ENCODE measurements around the gene FAM13C. TPM values are rescaled to one million over a fixed set of nuclear protein-coding genes. Genes with fewer than 3 reads are reported as not detected.

FAM13C gene
- total and polyA plus RNA-seq, 2 of the 13 experiments (the other 11 are each of a cell fraction or from before 2014, with no cell fraction given), result 0.07 to 0.26 TPM

DNA sequence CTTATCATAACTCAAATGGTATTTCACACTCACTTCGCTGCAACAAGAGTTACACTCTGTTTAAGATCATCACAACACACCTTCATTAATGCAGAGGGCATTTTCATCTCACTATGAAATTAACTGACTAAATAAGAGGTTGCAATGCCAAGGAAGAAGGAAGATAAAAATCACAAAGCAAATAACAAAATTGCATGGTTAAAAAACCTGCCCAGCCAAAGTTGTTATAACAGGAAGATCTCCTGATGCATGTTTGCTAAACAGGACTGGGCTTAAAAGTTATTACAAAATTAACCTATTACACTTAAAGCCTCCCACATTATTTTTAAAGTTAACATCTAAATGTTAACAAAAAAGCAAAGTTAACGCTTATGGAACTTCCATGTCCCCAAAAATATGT is 11.8 kb downstream of the FAM13C start:
- no peaks in the 10 kb centered on the region for H3K4me1 ChIP-seq (ENCODE audit: insufficient read depth, low read length)
- H3K9me3 ChIP-seq (ENCODE audit: low read length), result no peaks in the 10 kb centered on the region
- BruUV-seq (replicated peaks), result no TSS peak
- 70% methylated on average over 2 of the region's 2 CpGs for WGBS (ENCODE audit: low lambda C conversion rate)
- ChIA-PET POLR2A (no interaction called here), CTCF (ENCODE audit: low intra/inter-chr PET ratio, low total read pairs) (no interaction called here)
- intact Hi-C loops (cut with micrococcal nuclease; ENCODE audit: unreplicated experiment), result no loop called here
- H3K4me2 ChIP-seq (ENCODE audit: low read depth, low read length), result no peak overlapping the region
- ATAC-seq (no peak), DNase-seq (ENCODE audit: low spot score) (no peak), FAIRE-seq (no peak)
- TF ChIP-seq ZNF672 (CRISPR knock-in tag; IDR thresholded peaks at IDR 0.05) (no peak), SMAD9 (CRISPR knock-in tag; IDR thresholded peaks at IDR 0.05) (no peak), TGIF2 (CRISPR knock-in tag; IDR thresholded peaks at IDR 0.05) (no peak), EEA1 (CRISPR knock-in tag; IDR thresholded peaks at IDR 0.05; ENCODE audit: borderline replicate concordance) (no peak), RFXANK (CRISPR knock-in tag; IDR thresholded peaks at IDR 0.05) (no peak), ISL2 (CRISPR knock-in tag; IDR thresholded peaks at IDR 0.05) (no peak), PAX8 (CRISPR knock-in tag; IDR thresholded peaks at IDR 0.05; ENCODE audit: borderline replicate concordance) (no peak), SALL2 (CRISPR knock-in tag; IDR thresholded peaks at IDR 0.05) (no peak), RORA (CRISPR knock-in tag; IDR thresholded peaks at IDR 0.05) (no peak), ZNF605 (CRISPR knock-in tag; IDR thresholded peaks at IDR 0.05) (no peak), ZNF451 (CRISPR knock-in tag; IDR thresholded peaks at IDR 0.05) (no peak), ERF (CRISPR knock-in tag; IDR thresholded peaks at IDR 0.05) (no peak), NCOA1 (CRISPR knock-in tag; IDR thresholded peaks at IDR 0.05) (no peak), RBM22 (optimal IDR thresholded peaks at IDR 0.05; ENCODE audit: low read length) (no peak), ZNF253 (CRISPR knock-in tag; IDR thresholded peaks at IDR 0.05; ENCODE audit: borderline replicate concordance) (no peak)
- TF ChIP-seq, protein P1, sequence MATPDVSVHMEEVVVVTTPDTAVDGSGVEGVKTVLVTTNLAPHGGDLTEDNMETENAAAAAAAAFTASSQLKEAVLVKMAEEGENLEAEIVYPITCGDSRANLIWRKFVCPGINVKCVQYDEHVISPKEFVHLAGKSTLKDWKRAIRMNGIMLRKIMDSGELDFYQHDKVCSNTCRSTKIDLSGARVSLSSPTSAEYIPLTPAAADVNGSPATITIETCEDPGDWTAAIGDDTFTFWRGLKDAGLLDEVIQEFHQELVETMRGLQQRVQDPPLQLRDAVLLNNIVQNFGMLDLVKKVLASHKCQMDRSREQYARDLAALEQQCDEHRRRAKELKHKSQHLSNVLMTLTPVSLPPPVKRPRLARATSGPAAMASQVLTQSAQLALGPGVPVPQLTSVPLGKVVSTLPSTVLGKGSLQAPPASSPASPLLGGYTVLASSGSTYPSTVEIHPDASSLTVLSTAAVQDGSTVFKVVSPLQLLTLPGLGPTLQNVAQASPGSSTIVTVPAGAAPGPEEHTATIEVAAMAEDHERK (CRISPR knock-in tag; IDR thresholded peaks at IDR 0.05; ENCODE audit: low read depth), result no peak
- TF ChIP-seq, protein P2, sequence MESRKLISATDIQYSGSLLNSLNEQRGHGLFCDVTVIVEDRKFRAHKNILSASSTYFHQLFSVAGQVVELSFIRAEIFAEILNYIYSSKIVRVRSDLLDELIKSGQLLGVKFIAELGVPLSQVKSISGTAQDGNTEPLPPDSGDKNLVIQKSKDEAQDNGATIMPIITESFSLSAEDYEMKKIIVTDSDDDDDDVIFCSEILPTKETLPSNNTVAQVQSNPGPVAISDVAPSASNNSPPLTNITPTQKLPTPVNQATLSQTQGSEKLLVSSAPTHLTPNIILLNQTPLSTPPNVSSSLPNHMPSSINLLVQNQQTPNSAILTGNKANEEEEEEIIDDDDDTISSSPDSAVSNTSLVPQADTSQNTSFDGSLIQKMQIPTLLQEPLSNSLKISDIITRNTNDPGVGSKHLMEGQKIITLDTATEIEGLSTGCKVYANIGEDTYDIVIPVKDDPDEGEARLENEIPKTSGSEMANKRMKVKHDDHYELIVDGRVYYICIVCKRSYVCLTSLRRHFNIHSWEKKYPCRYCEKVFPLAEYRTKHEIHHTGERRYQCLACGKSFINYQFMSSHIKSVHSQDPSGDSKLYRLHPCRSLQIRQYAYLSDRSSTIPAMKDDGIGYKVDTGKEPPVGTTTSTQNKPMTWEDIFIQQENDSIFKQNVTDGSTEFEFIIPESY (CRISPR knock-in tag; IDR thresholded peaks at IDR 0.05), result no peak
- TF ChIP-seq, protein P3, sequence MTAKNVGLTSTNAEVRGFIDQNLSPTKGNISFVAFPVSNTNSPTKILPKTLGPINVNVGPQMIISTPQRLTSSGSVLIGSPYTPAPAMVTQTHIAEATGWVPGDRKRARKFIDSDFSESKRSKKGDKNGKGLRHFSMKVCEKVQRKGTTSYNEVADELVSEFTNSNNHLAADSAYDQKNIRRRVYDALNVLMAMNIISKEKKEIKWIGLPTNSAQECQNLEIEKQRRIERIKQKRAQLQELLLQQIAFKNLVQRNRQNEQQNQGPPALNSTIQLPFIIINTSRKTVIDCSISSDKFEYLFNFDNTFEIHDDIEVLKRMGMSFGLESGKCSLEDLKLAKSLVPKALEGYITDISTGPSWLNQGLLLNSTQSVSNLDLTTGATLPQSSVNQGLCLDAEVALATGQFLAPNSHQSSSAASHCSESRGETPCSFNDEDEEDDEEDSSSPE (CRISPR knock-in tag; IDR thresholded peaks at IDR 0.05), result no peak
- H3K27me3 ChIP-seq (ENCODE audit: control insufficient read depth in 1 of 2, insufficient read depth in 2 of 2, low read length in 2 of 2), result no peaks in the 10 kb centered on the region; a peak in 1 of 5 replicates
- H3K4me3 ChIP-seq (replicated peaks in 1 of 3; ENCODE audit: insufficient read depth in 1 of 3, low read depth in 2 of 3, low read length in 3 of 3), result no peak overlapping the region
- H2AFZ ChIP-seq (ENCODE audit: low read length), result no peak overlapping the region
- in situ Hi-C loops (cut with HindIII; ENCODE audit: extremely low pct_ligation_motif_present, low pct_unique_long_range_greater_than_20kb), result no loop called here
- H3K27ac ChIP-seq (ENCODE audit: extremely low read length, insufficient read depth, low read length), result no peak overlapping the region
- H3K36me3 ChIP-seq (replicated peaks in 1 of 2; ENCODE audit: control insufficient read depth in 1 of 2, insufficient read depth in 2 of 2, low read length in 2 of 2), result no peaks in the 10 kb centered on the region
- H3K9ac ChIP-seq (ENCODE audit: insufficient read depth, low read depth, low read length), result no peak overlapping the region
- no peaks in the 10 kb centered on the region for H3K79me2 ChIP-seq (ENCODE audit: insufficient read depth, low read length)
- no peaks in the 10 kb centered on the region for H4K20me1 ChIP-seq (ENCODE audit: insufficient read depth, low read length)

All from HepG2 (cell line).